ENCODE data around the gene SLC9A8. TPM values are rescaled to one million over a fixed set of nuclear protein-coding genes. Genes with fewer than 3 reads are reported as not detected.

SLC9A8 gene
- total RNA-seq, 4 donors from 2014 or later, result 12.4 to 20.4 (median 15.1) TPM

DNA sequence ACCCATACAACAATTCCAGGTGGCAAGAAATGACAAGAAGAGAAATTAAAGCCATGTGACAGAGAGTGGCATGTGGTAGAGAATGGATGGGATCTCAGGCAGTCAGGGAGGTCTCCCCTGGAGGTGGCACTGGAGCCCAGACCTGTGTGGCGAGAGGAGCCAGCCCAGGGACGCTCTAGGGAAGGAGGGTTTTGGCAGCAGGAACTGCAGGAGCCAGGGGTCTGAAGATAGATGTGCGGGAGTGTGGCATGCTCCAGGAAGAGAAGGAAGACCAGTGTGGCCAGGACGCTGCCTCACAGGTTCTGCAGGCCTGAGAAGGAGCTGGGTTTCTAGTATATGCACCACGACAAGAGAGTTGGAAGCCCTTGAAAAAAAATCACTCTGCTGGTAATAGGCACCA lies 57.6 kb downstream of the SLC9A8 start:
- no peak for DNase-seq
- TF ChIP-seq, protein P1, sequence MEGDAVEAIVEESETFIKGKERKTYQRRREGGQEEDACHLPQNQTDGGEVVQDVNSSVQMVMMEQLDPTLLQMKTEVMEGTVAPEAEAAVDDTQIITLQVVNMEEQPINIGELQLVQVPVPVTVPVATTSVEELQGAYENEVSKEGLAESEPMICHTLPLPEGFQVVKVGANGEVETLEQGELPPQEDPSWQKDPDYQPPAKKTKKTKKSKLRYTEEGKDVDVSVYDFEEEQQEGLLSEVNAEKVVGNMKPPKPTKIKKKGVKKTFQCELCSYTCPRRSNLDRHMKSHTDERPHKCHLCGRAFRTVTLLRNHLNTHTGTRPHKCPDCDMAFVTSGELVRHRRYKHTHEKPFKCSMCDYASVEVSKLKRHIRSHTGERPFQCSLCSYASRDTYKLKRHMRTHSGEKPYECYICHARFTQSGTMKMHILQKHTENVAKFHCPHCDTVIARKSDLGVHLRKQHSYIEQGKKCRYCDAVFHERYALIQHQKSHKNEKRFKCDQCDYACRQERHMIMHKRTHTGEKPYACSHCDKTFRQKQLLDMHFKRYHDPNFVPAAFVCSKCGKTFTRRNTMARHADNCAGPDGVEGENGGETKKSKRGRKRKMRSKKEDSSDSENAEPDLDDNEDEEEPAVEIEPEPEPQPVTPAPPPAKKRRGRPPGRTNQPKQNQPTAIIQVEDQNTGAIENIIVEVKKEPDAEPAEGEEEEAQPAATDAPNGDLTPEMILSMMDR (IDR thresholded peaks at IDR 0.05 in 4 of 5, conservative IDR thresholded peaks at IDR 0.05 in 1 of 5), result no peak
- TF ChIP-seq POLR2A (IDR thresholded peaks at IDR 0.05), result no peak
- no peak for ATAC-seq
- H3K4me3 ChIP-seq, result no peak overlapping the region
- H3K27ac ChIP-seq, result no peak overlapping the region
- H3K4me1 ChIP-seq, result peaks cover 7 to 8% of the 10 kb centered on the region in 2 donors
- in situ Hi-C loops (cut with MboI; ENCODE audit: low sequenced_read_pairs in 4 of 4), result loop anchor here in 1 of 4 donors (25.0 kb wide), 1 partner anchor 533 kb away; no protein-coding TSS in a partner anchor
- no peaks in the 10 kb centered on the region for H3K9me3 ChIP-seq
- peaks cover 0 to 39% of the 10 kb centered on the region in 2 donors for H3K36me3 ChIP-seq
- intact Hi-C loops (cut with DNase I; ENCODE audit: low total_unique reads), result no loop called here
- no peaks in the 10 kb centered on the region for H3K27me3 ChIP-seq

DNA sequence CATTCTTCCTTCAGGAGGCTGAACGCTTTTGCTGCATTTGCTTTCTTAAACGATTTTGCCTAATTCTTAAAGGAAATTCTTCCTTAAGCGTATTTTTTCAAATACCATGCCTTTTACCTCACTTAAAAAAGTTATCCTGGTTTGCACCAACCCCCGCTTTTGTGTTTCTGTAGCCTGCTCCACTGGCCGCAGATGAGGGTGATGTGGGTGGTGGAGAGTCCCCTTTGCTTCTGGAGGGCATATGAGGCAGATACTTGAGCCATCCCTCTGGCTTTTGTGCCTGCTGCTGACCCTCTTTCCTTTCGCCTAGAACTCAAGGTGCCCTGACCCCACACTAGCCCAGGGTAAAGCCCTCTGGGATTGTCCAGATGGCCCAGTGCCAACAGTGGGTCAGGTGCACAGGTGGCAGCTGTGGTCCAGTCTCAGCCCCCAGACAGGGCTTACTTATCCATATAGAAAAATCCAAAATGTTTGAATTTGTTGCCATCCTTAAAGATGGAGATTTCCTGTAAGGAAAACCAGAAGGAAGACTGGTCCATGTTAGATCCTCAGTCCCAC lies 58.8 kb downstream of the SLC9A8 start:
- intact Hi-C loops (cut with DNase I; ENCODE audit: low total_unique reads) (no loop called here), in situ Hi-C loops (cut with MboI; ENCODE audit: low sequenced_read_pairs in 4 of 4) (loop anchor here in 1 of 4 donors (25.0 kb wide), 1 partner anchor 534 kb away; no protein-coding TSS in a partner anchor)
- ATAC-seq (no peak), DNase-seq (no peak)
- Histone ChIP-seq H3K36me3 (peaks cover 0 to 46% of the 10 kb centered on the region in 2 donors), H3K27me3 (no peaks in the 10 kb centered on the region), H3K4me3 (no peak overlapping the region), H3K27ac (no peak overlapping the region), H3K9me3 (no peaks in the 10 kb centered on the region), H3K4me1 (peaks cover 7 to 8% of the 10 kb centered on the region in 2 donors)
- TF ChIP-seq, protein P1 (IDR thresholded peaks at IDR 0.05 in 4 of 5, conservative IDR thresholded peaks at IDR 0.05 in 1 of 5), result no peak
- TF ChIP-seq POLR2A (IDR thresholded peaks at IDR 0.05), result no peak

DNA sequence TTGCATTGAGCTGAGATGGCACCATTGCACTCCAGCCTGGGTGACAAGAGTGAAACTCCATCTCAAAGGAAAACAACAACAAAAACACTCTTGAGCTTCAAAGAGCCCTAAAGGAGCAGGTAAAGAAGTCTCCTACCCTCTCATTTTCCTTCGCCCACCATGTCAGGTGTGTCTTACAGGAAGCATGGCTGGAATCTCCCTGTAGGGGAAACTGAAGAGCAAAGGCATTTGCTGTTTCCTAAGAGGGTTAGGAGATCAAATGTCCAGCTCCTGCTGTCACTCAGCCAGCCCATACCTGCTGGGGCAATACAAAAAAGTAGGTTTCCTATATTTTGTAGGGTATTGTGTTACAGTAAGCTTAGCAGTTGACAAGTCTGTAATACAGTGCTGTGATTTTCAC lies 59.4 kb downstream of the SLC9A8 start:
- intact Hi-C loops (cut with DNase I; ENCODE audit: low total_unique reads) (no loop called here), in situ Hi-C loops (cut with MboI; ENCODE audit: low sequenced_read_pairs in 4 of 4) (loop anchor here in 1 of 4 donors (25.0 kb wide), 1 partner anchor 535 kb away; no protein-coding TSS in a partner anchor)
- Histone ChIP-seq H3K4me1 (peaks cover 7 to 8% of the 10 kb centered on the region in 2 donors), H3K9me3 (no peaks in the 10 kb centered on the region), H3K27ac (no peak overlapping the region), H3K36me3 (peaks cover 0 to 49% of the 10 kb centered on the region in 2 donors), H3K27me3 (no peaks in the 10 kb centered on the region), H3K4me3 (no peak overlapping the region)
- ATAC-seq (peak in 1 of 2 donors; percentile 39), DNase-seq (no peak)
- TF ChIP-seq POLR2A (IDR thresholded peaks at IDR 0.05), result no peak
- TF ChIP-seq, protein P1 (IDR thresholded peaks at IDR 0.05 in 4 of 5, conservative IDR thresholded peaks at IDR 0.05 in 1 of 5), result no peak

DNA sequence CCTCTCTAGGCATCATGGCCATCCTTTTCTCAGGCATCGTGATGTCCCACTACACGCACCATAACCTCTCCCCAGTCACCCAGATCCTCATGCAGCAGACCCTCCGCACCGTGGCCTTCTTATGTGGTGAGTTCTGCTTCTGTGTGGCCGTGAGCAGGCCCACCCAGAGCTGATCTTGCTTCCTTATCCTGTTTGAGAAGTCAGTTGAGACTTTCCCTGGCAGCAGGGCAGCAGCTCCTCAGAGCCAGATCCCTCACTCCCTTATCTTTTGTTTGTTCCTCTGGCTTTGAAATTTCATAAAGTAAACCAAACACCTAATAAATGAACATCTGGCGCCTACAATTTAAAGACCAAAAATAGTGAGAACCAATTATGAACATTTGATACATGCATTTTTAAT lies 62.1 kb downstream of the SLC9A8 start:
- Histone ChIP-seq H3K27me3 (no peaks in the 10 kb centered on the region), H3K4me3 (no peak overlapping the region), H3K36me3 (peaks cover 0 to 54% of the 10 kb centered on the region in 2 donors), H3K27ac (no peak overlapping the region), H3K4me1 (peaks cover 7 to 8% of the 10 kb centered on the region in 2 donors), H3K9me3 (no peaks in the 10 kb centered on the region)
- DNase-seq (no peak), ATAC-seq (no peak)
- TF ChIP-seq, protein P1 (IDR thresholded peaks at IDR 0.05 in 4 of 5, conservative IDR thresholded peaks at IDR 0.05 in 1 of 5), result no peak
- intact Hi-C loops (cut with DNase I; ENCODE audit: low total_unique reads) (no loop called here), in situ Hi-C loops (cut with MboI; ENCODE audit: low sequenced_read_pairs in 4 of 4) (loop anchor here in 1 of 4 donors (25.0 kb wide), 1 partner anchor 537 kb away; no protein-coding TSS in a partner anchor)

Data from gastrocnemius medialis (tissue), 4 donors.